Small intestine (tissue), 16 donors: ENCODE data around the gene GOSR2. TPM values are rescaled to one million over a fixed set of nuclear protein-coding genes. Genes with fewer than 3 reads are reported as not detected.
A peak's percentile ranks its signal among the peaks of the same experiment; 100 is the strongest.

Experiments used
- DNase-seq, 2 donors: peaks; one replicate each; pipeline versions ENCODE4 v3.0.0 to v3.0.0-alpha.2; 2013
- FAIRE-seq: peaks from 2 replicates; lab custom pipeline; 2012; peaks lifted over from hg19 to GRCh38; lab: Jason Lieb, UNC
- H3K27ac ChIP-seq, 3 donors: one replicate each; pipeline ENCODE4 v1.5.1; 2013; ENCODE audit warnings: low read length in 2 of 3, mild to moderate bottlenecking in 2 of 3, control low read depth in 1 of 3, inconsistent platforms in 1 of 3, low read depth in 1 of 3, moderate library complexity in 1 of 3
- H3K27me3 ChIP-seq, 3 donors: one replicate each; pipeline ENCODE4 v1.6.1; 2013; ENCODE audit warnings: low read length in 3 of 3, inconsistent platforms in 1 of 3; ENCODE audit not compliant: control insufficient read depth in 3 of 3, insufficient read depth in 3 of 3
- H3K36me3 ChIP-seq, 3 donors: one replicate each; pipeline ENCODE4 v1.6.1; 2013; ENCODE audit warnings: low read length in 3 of 3, inconsistent platforms in 1 of 3, low read depth in 1 of 3, mild to moderate bottlenecking in 1 of 3, moderate library complexity in 1 of 3; ENCODE audit not compliant: control insufficient read depth in 3 of 3, insufficient read depth in 2 of 3
- H3K4me1 ChIP-seq, 3 donors: one replicate each; pipeline ENCODE4 v1.6.1; 2013; ENCODE audit warnings: low read length in 2 of 3, inconsistent platforms in 1 of 3, low read depth in 1 of 3, mild to moderate bottlenecking in 1 of 3, moderate library complexity in 1 of 3; ENCODE audit not compliant: control insufficient read depth in 3 of 3, insufficient read depth in 2 of 3
- H3K4me3 ChIP-seq, 3 donors: one replicate each; pipeline ENCODE4 v1.5.1; 2013; ENCODE audit warnings: low read length in 3 of 3, control low read depth in 1 of 3, inconsistent platforms in 1 of 3, low read depth in 1 of 3, mild to moderate bottlenecking in 1 of 3, moderate library complexity in 1 of 3
- H3K9me3 ChIP-seq, 2 donors: one replicate each; pipeline ENCODE4 v1.6.1; 2013; ENCODE audit warnings: low read depth in 1 of 2, low read length in 1 of 2; ENCODE audit not compliant: control insufficient read depth in 2 of 2, insufficient read depth in 1 of 2
- WGBS, 3 donors: extraction: QIAGEN DNeasy Blood & Tissue Kit; methylation state at CpG; one replicate each; pipeline ENCODE4 v1.1.7; 2013; 5-methylcytosine and 5-hydroxymethylcytosine counted together
- long read RNA-seq, 10 donors: transcript quantifications; one replicate each; lab custom pipeline, GENCODE V29; 2026
- polyA plus RNA-seq, 4 donors: library from polyadenylated mRNA; stranded (reverse) in 3 of 4; unstranded in 1 of 4; fragments of 200-250 nt in 3 of 4; fragments of 120-200 nt in 1 of 4; gene quantifications; one replicate each; pipeline versions ENCODE4 v1.2.1 to v1.2.3, GENCODE V29; 2013
- donor health status: healthy with polysubstance abuse.
- donor health status: control.
- donor health status: control.
- donor health status: Bipolar disorder and iron deficiency.
- donor health status: healthy.

GOSR2 gene
- 10 to 100 TPM; 41.0 to 80.1 (median 50.3) TPM for polyA plus RNA-seq
- long read RNA-seq, donor 1 = 0 reads
- long read RNA-seq, donor 2, transcript GOSR2-232 (6 exons, 3,964 nt) = major isoform, 15 of 39 reads
- long read RNA-seq, donor 2, partial matches to known transcripts = 14 of 39 reads
- long read RNA-seq, donor 2, other reads (novel, unspliced or antisense) = 0 of 39 reads
- long read RNA-seq, donor 3, transcript GOSR2-232 (6 exons, 3,964 nt) = major isoform, 9 of 30 reads
- long read RNA-seq, donor 3, partial matches to known transcripts = 6 of 30 reads
- long read RNA-seq, donor 3, other reads (novel, unspliced or antisense) = 0 of 30 reads
- long read RNA-seq, donor 4 = 0 reads
- long read RNA-seq, donor 5, transcript GOSR2-232 (6 exons, 3,964 nt) = major isoform, 7 of 8 reads
- long read RNA-seq, donor 5, partial matches to known transcripts = 0 of 8 reads
- long read RNA-seq, donor 5, other reads (novel, unspliced or antisense) = 0 of 8 reads
- long read RNA-seq, donor 6, transcript GOSR2-232 (6 exons, 3,964 nt) = major isoform, 24 of 40 reads
- long read RNA-seq, donor 6, partial matches to known transcripts = 0 of 40 reads
- long read RNA-seq, donor 6, other reads (novel, unspliced or antisense) = 0 of 40 reads
- long read RNA-seq, donor 7, transcript GOSR2-232 (6 exons, 3,964 nt) = major isoform, 7 of 13 reads
- long read RNA-seq, donor 7, partial matches to known transcripts = 0 of 13 reads
- long read RNA-seq, donor 7, other reads (novel, unspliced or antisense) = 0 of 13 reads
- long read RNA-seq, donor 8, partial matches to known transcripts = 0 of 1 reads
- long read RNA-seq, donor 8, other reads (novel, unspliced or antisense) = 0 of 1 reads
- long read RNA-seq, donor 9, partial matches to known transcripts = 0 of 10 reads
- long read RNA-seq, donor 9, other reads (novel, unspliced or antisense) = 0 of 10 reads
- long read RNA-seq, donor 10, transcript GOSR2-232 (6 exons, 3,964 nt) = major isoform, 18 of 28 reads
- long read RNA-seq, donor 10, partial matches to known transcripts = 0 of 28 reads
- long read RNA-seq, donor 10, other reads (novel, unspliced or antisense) = 0 of 28 reads

DNA sequence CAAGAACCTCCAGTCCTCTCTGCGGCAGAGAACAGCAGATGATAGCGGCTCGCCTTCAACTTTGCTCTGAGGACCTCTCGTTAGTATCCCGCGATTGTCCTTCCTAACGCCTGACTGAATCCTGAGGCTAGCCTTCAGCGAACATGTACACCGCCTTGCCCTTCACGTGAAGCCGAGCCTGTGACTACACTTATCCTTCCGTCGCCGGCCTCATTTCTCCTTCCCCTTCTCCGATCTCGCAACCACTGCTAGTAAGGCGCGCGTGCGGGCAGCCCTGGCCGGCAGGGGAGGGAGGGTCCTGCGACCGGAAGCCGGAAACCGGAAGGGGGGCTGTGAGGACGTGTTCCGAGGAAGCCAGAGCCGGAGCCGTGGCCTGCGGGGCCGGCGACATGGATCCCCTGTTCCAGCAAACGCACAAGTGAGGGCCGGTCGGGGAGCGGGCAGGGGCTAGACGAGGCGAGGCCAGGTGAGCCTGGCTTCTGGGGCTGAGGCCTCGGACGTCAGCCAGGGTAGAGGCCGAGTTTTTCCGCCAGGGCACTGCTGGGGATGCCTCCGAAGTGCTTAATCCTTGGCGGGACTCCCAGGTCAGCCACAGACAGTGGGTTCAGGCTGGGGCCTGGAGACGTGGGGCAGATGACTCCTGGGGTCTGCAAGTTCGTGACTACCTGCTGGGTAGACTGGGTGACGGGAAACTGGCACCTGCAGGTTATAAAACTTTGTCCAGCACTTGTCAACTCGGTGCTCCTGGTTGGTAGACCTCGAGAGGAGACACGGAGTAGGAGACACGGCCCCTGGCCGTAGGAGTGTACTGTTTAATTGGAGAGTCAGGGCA is at the start of gene GOSR2:
Gene GOSR2, plus strand, starts transcription at position 357 of the 832 bp plus-strand sequence. Its CDS starts 33 bp downstream, at position 390.
- Histone ChIP-seq H3K27me3 (no peaks in the 10 kb centered on the region), H3K9me3 (no peaks in the 10 kb centered on the region), H3K27ac (peak within 1 kb of the TSS; percentile 88 to 99 (median 95)), H3K4me3 (peak within 1 kb of the TSS; percentile 67 to 99 (median 81)), H3K4me1 (peaks cover 7 to 29% (median 16%) of the 10 kb centered on the region in 3 donors), H3K36me3 (peaks cover 0 to 3% (median 0%) of the 10 kb centered on the region in 3 donors)
- DNase-seq = peak; percentile 85 to 98
- no peak for FAIRE-seq
- WGBS, 3 donors = 0% methylated on average over 49 to 52 of the region's 52 CpGs

- FAIRE-seq = no peak
- 72 to 78% (median 72%) methylated on average over 7 of the region's 7 CpGs for whole genome bisulfite sequencing, 3 donors
- Histone ChIP-seq H3K9me3 (no peaks in the 10 kb centered on the region), H3K27ac (no peak overlapping the region), H3K4me3 (no peak overlapping the region), H3K27me3 (peaks cover 0 to 2% (median 0%) of the 10 kb centered on the region in 3 donors), H3K4me1 (peaks cover 0 to 24% (median 2%) of the 10 kb centered on the region in 3 donors), H3K36me3 (no peaks in the 10 kb centered on the region)
- DNase-seq = no peak
Measured at GRCh38 chr17:46873941-46874645, 48.9 kb upstream of the GOSR2 start.

- Histone ChIP-seq H3K9me3 (no peaks in the 10 kb centered on the region), H3K36me3 (no peaks in the 10 kb centered on the region), H3K4me1 (peaks cover 0 to 19% (median 2%) of the 10 kb centered on the region in 3 donors), H3K27ac (no peak overlapping the region), H3K27me3 (peaks cover 0 to 2% (median 0%) of the 10 kb centered on the region in 3 donors), H3K4me3 (no peak overlapping the region)
- FAIRE-seq = no peak
- WGBS, 3 donors = 80 to 85% (median 84%) methylated on average over 16 of the region's 16 CpGs
- no peak for DNase-seq
Measured at GRCh38 chr17:46874906-46875305, 48.1 kb upstream of the GOSR2 start.

GRCh38 chr17:46875849-46876352 is 47.1 kb upstream of the GOSR2 start:
- no peak for DNase-seq
- WGBS, 3 donors = 54 to 75% (median 65%) methylated on average over 11 to 13 of the region's 13 CpGs
- Histone ChIP-seq H3K36me3 (no peaks in the 10 kb centered on the region), H3K27me3 (peaks cover 0 to 2% (median 0%) of the 10 kb centered on the region in 3 donors), H3K4me3 (no peak overlapping the region), H3K9me3 (no peaks in the 10 kb centered on the region), H3K27ac (peak overlapping the region in 1 of 3 donors; percentile 16), H3K4me1 (peaks cover 0 to 10% (median 2%) of the 10 kb centered on the region in 3 donors)
- no peak for FAIRE-seq

DNA sequence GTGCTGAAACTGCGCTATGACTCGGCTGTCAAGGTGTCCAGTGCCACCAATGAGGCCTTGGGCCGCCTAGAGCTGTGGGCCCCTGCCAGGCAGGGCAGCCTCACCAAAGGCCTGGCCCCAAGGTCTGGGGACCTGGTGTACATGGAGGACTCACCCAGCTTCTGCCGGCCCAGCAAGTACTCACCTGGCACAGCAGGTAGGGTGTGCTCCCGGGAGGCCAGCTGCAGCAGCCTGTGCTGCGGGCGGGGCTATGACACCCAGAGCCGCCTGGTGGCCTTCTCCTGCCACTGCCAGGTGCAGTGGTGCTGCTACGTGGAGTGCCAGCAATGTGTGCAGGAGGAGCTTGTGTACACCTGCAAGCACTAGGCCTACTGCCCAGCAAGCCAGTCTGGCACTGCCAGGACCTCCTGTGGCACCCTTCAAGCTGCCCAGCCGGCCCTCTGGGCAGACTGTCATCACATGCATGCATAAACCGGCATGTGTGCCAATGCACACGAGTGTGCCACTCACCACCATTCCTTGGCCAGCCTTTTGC is 46.5 kb upstream of the GOSR2 start:
- H3K27ac ChIP-seq = peak overlapping the region in 1 of 3 donors; percentile 16
- H3K4me1 ChIP-seq = peaks cover 0 to 5% (median 0%) of the 10 kb centered on the region in 3 donors
- WGBS, 3 donors = 18 to 59% (median 33%) methylated on average over 12 of the region's 12 CpGs
- FAIRE-seq (no peak), DNase-seq (peak; percentile 82 to 89)
- H3K9me3 ChIP-seq = no peaks in the 10 kb centered on the region
- no peaks in the 10 kb centered on the region for H3K36me3 ChIP-seq
- H3K4me3 ChIP-seq = no peak overlapping the region
- H3K27me3 ChIP-seq = peaks cover 0 to 2% (median 0%) of the 10 kb centered on the region in 3 donors

- DNase-seq = no peak
- no peaks in the 10 kb centered on the region for H3K36me3 ChIP-seq
- no peaks in the 10 kb centered on the region for H3K9me3 ChIP-seq
- H3K4me3 ChIP-seq = no peak overlapping the region
- peaks cover 0 to 3% (median 0%) of the 10 kb centered on the region in 3 donors for H3K4me1 ChIP-seq
- H3K27ac ChIP-seq = no peak overlapping the region
- WGBS, 3 donors = 69 to 80% (median 74%) methylated on average over 4 of the region's 4 CpGs
- no peaks in the 10 kb centered on the region for H3K27me3 ChIP-seq
- FAIRE-seq = no peak
Measured at GRCh38 chr17:46876926-46877325, 46.0 kb upstream of the GOSR2 start.

- peaks cover 0 to 3% (median 0%) of the 10 kb centered on the region in 3 donors for H3K4me1 ChIP-seq
- DNase-seq (no peak), FAIRE-seq (no peak)
- H3K27me3 ChIP-seq = no peaks in the 10 kb centered on the region
- H3K36me3 ChIP-seq = no peaks in the 10 kb centered on the region
- 68 to 87% (median 70%) methylated on average over 6 of the region's 6 CpGs for WGBS, 3 donors
- H3K4me3 ChIP-seq = no peak overlapping the region
- H3K9me3 ChIP-seq = no peaks in the 10 kb centered on the region
- H3K27ac ChIP-seq = no peak overlapping the region
Measured at GRCh38 chr17:46877466-46877865, 45.5 kb upstream of the GOSR2 start.
